Measurements from ENCODE around the gene PIK3R5. TPM values are rescaled to one million over a fixed set of nuclear protein-coding genes. Genes with fewer than 3 reads are reported as not detected.

Gene PIK3R5
- total and polyA plus RNA-seq, 7 experiments from 2014 or later = 18.0 to 231 (median 73.8) TPM

- Mint-ChIP-seq H3K27me3 (peaks cover 47 to 80% (median 58%) of the 10 kb centered on the region in 5 donors), H3K27ac (no peak overlapping the region), H3K4me1 (peaks cover 8 to 18% (median 12%) of the 10 kb centered on the region in 7 donors), H3K9me3 (peaks cover 0 to 12% (median 2%) of the 10 kb centered on the region in 11 donors), H3K36me3 (peaks cover 0 to 5% (median 0%) of the 10 kb centered on the region in 5 donors), H3K4me3 (peak overlapping the region in 9 of 10 donors; percentile 8 to 81 (median 62))
- POLR2A ChIA-PET = no interaction called here
- H3K4me1 ChIP-seq (ENCODE audit: control insufficient read depth in 2 of 2, insufficient read depth in 2 of 2, low read length in 2 of 2) = peaks cover 0 to 14% of the 10 kb centered on the region in 2 donors
- CTCF ChIA-PET = no interaction called here
- no peaks in the 10 kb centered on the region for H3K36me3 ChIP-seq (ENCODE audit: control insufficient read depth in 2 of 3, insufficient read depth in 3 of 3, low read length in 3 of 3)
- no peak overlapping the region for H3K27ac ChIP-seq (ENCODE audit: low read depth, low read length)
- no peak overlapping the region for H3K4me3 ChIP-seq (ENCODE audit: low read length)
- DNase-seq (no peak), ATAC-seq (no peak)
- peaks cover 0 to 18% of the 10 kb centered on the region in 2 donors for H3K27me3 ChIP-seq (ENCODE audit: control insufficient read depth in 2 of 2, insufficient read depth in 2 of 2, low read length in 2 of 2)
- peaks cover 0 to 5% (median 0%) of the 10 kb centered on the region in 3 experiments for H3K9me3 ChIP-seq (ENCODE audit: control insufficient read depth in 2 of 3, low read length in 3 of 3)
- intact Hi-C loops (cut with micrococcal nuclease) = loop anchor here in 1 of 2 donors (10.0 kb wide), 1 partner anchor 367 kb away; the partner anchor contains the start of gene MYH10
Measured at GRCh38 chr17:9002227-9002605, 36.7 kb upstream of the PIK3R5 start.

DNA sequence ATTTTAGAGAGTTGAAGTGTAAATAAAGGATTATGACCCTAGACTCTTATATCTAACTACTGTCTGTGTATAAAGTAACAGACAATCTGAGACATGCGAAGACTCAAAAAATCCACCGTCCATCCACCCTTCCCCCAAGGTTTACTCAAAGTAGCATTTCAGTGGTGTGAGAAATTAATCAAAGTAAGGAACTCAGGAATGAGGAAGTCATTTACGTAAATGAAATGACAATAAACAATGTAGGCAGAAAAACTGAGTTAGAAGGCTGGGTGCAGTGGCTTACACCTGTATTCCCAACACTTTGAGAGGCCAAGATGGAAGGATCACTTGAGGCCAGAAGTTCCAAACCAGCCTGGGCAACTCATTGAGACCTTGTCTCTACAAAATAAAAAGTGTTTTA is 36.1 kb upstream of the PIK3R5 start:
- DNase-seq (no peak), ATAC-seq (no peak)
- H3K36me3 ChIP-seq (ENCODE audit: control insufficient read depth in 2 of 3, insufficient read depth in 3 of 3, low read length in 3 of 3) = no peaks in the 10 kb centered on the region
- H3K27me3 ChIP-seq (ENCODE audit: control insufficient read depth in 2 of 2, insufficient read depth in 2 of 2, low read length in 2 of 2) = peaks cover 0 to 18% of the 10 kb centered on the region in 2 donors
- Mint-ChIP-seq H3K27me3 (peaks cover 41 to 74% (median 53%) of the 10 kb centered on the region in 5 donors), H3K4me1 (peaks cover 8 to 18% (median 12%) of the 10 kb centered on the region in 7 donors), H3K4me3 (peak overlapping the region in 5 of 10 donors; percentile 8 to 42 (median 14)), H3K27ac (no peak overlapping the region), H3K36me3 (peaks cover 0 to 4% (median 0%) of the 10 kb centered on the region in 5 donors), H3K9me3 (peaks cover 0 to 12% (median 2%) of the 10 kb centered on the region in 11 donors)
- peaks cover 0 to 5% (median 0%) of the 10 kb centered on the region in 3 experiments for H3K9me3 ChIP-seq (ENCODE audit: control insufficient read depth in 2 of 3, low read length in 3 of 3)
- ChIA-PET POLR2A (no interaction called here), CTCF (no interaction called here)
- H3K27ac ChIP-seq (ENCODE audit: low read depth, low read length) = no peak overlapping the region
- intact Hi-C loops (cut with micrococcal nuclease) = loop anchor here in 1 of 2 donors (10.0 kb wide), 1 partner anchor 367 kb away; the partner anchor contains the start of gene MYH10
- H3K4me3 ChIP-seq (ENCODE audit: low read length) = no peak overlapping the region
- peaks cover 0 to 14% of the 10 kb centered on the region in 2 donors for H3K4me1 ChIP-seq (ENCODE audit: control insufficient read depth in 2 of 2, insufficient read depth in 2 of 2, low read length in 2 of 2)

DNA sequence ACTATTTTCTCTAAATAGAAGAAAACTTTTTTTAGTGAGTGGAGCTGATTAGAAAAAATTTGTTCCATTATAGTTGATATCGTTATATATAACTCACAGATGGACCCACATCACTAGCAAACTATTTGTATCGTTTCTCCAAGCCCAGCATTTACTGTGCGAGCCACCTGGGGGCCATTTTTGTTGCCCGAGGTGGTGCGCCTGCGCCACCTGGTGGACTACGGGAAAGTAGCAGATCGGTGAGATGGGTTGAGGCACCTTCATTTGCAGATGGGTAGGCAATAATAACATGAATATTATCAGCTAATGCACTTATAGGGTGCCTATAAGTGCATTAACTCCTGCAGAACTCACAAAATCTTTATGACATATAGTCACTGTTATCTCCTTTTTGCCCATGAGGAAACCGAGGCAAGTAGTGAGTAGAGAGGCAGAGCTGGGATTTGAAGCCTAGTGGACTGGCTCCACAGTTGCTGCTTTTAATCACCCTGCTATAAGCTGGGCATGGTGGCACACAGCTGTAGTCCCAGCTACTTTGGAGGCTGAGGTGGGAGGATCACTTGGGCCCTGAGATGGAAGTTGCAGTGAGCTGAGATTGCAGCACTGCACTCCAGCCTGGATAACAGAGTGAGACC is 32.6 kb upstream of the PIK3R5 start:
- no peak overlapping the region for H3K4me3 ChIP-seq (ENCODE audit: low read length)
- Mint-ChIP-seq H3K27ac (peak overlapping the region in 1 of 9 donors; percentile 52), H3K4me1 (peaks cover 0 to 15% (median 8%) of the 10 kb centered on the region in 7 donors), H3K36me3 (no peaks in the 10 kb centered on the region), H3K9me3 (peaks cover 0 to 2% (median 0%) of the 10 kb centered on the region in 11 donors), H3K4me3 (no peak overlapping the region), H3K27me3 (peaks cover 23 to 43% (median 30%) of the 10 kb centered on the region in 5 donors)
- no peaks in the 10 kb centered on the region for H3K9me3 ChIP-seq (ENCODE audit: control insufficient read depth in 2 of 3, low read length in 3 of 3)
- DNase-seq (peak; percentile 65 to 86 (median 76)), ATAC-seq (peak; percentile 88)
- no peak overlapping the region for H3K27ac ChIP-seq (ENCODE audit: low read depth, low read length)
- ChIA-PET CTCF (interaction anchor here (0.6 to 2.4 kb wide), 24 partner anchors 13 to 938 kb away, joined by 3 to 19 read pairs (median 4); no protein-coding TSS in a partner anchor), POLR2A (interaction anchor here (0.6 kb wide), 1 partner anchor 777 kb away, joined by 3 read pairs; no protein-coding TSS in a partner anchor)
- H3K27me3 ChIP-seq (ENCODE audit: control insufficient read depth in 2 of 2, insufficient read depth in 2 of 2, low read length in 2 of 2) = peaks cover 0 to 5% of the 10 kb centered on the region in 2 donors
- no peaks in the 10 kb centered on the region for H3K36me3 ChIP-seq (ENCODE audit: control insufficient read depth in 2 of 3, insufficient read depth in 3 of 3, low read length in 3 of 3)
- intact Hi-C loops (cut with micrococcal nuclease) = loop anchor here (1.0 to 5.0 kb wide), 11 partner anchors 33 to 586 kb away; partner anchors contain the start of genes MFSD6L (in 1 of the 2) and PIK3R5 (in 1 of the 2)
- H3K4me1 ChIP-seq (ENCODE audit: control insufficient read depth in 2 of 2, insufficient read depth in 2 of 2, low read length in 2 of 2) = peaks cover 0 to 6% of the 10 kb centered on the region in 2 donors

- Mint-ChIP-seq H3K36me3 (no peaks in the 10 kb centered on the region), H3K27me3 (peaks cover 8 to 26% (median 14%) of the 10 kb centered on the region in 5 donors), H3K27ac (peak overlapping the region in 1 of 9 donors; percentile 11), H3K4me3 (no peak overlapping the region), H3K9me3 (peaks cover 0 to 2% (median 0%) of the 10 kb centered on the region in 11 donors), H3K4me1 (peaks cover 0 to 15% (median 5%) of the 10 kb centered on the region in 7 donors)
- intact Hi-C loops (cut with micrococcal nuclease) = loop anchor here (5.0 kb wide), 3 partner anchors 527 to 583 kb away; no protein-coding TSS in a partner anchor
- Histone ChIP-seq H3K27me3 (ENCODE audit: control insufficient read depth in 2 of 2, insufficient read depth in 2 of 2, low read length in 2 of 2) (no peaks in the 10 kb centered on the region), H3K27ac (ENCODE audit: low read depth, low read length) (no peak overlapping the region), H3K9me3 (ENCODE audit: control insufficient read depth in 2 of 3, low read length in 3 of 3) (no peaks in the 10 kb centered on the region), H3K36me3 (ENCODE audit: control insufficient read depth in 2 of 3, insufficient read depth in 3 of 3, low read length in 3 of 3) (no peaks in the 10 kb centered on the region), H3K4me1 (ENCODE audit: control insufficient read depth in 2 of 2, insufficient read depth in 2 of 2, low read length in 2 of 2) (peaks cover 0 to 6% of the 10 kb centered on the region in 2 donors), H3K4me3 (ENCODE audit: low read length) (no peak overlapping the region)
- no peak for ATAC-seq
- ChIA-PET CTCF (interaction anchor here (1.1 to 1.7 kb wide), 4 partner anchors 10 to 210 kb away, joined by 3 to 7 read pairs (median 4); no protein-coding TSS in a partner anchor), POLR2A (interaction anchor here (0.7 kb wide), 1 partner anchor 96 kb away, joined by 3 read pairs; no protein-coding TSS in a partner anchor)
- DNase-seq = no peak
Measured at GRCh38 chr17:8995711-8996110, 30.2 kb upstream of the PIK3R5 start.

- Mint-ChIP-seq H3K36me3 (no peaks in the 10 kb centered on the region), H3K4me3 (no peak overlapping the region), H3K27me3 (peaks cover 0 to 13% (median 4%) of the 10 kb centered on the region in 5 donors), H3K4me1 (peaks cover 0 to 15% (median 5%) of the 10 kb centered on the region in 7 donors), H3K9me3 (peaks cover 0 to 1% (median 0%) of the 10 kb centered on the region in 11 donors), H3K27ac (peak overlapping the region in 1 of 9 donors; percentile 9)
- H3K27me3 ChIP-seq (ENCODE audit: control insufficient read depth in 2 of 2, insufficient read depth in 2 of 2, low read length in 2 of 2) = no peaks in the 10 kb centered on the region
- intact Hi-C loops (cut with micrococcal nuclease) = no loop called here
- ChIA-PET CTCF (interaction anchor here (0.6 to 1.1 kb wide), 2 partner anchors 209 to 580 kb away, joined by 3 read pairs; no protein-coding TSS in a partner anchor), POLR2A (no interaction called here)
- no peaks in the 10 kb centered on the region for H3K9me3 ChIP-seq (ENCODE audit: control insufficient read depth in 2 of 3, low read length in 3 of 3)
- DNase-seq (peak in 5 of 9 donors; percentile 22 to 65 (median 42)), ATAC-seq (peak; percentile 46)
- peaks cover 0 to 6% of the 10 kb centered on the region in 2 donors for H3K4me1 ChIP-seq (ENCODE audit: control insufficient read depth in 2 of 2, insufficient read depth in 2 of 2, low read length in 2 of 2)
- H3K27ac ChIP-seq (ENCODE audit: low read depth, low read length) = no peak overlapping the region
- H3K36me3 ChIP-seq (ENCODE audit: control insufficient read depth in 2 of 3, insufficient read depth in 3 of 3, low read length in 3 of 3) = no peaks in the 10 kb centered on the region
- no peak overlapping the region for H3K4me3 ChIP-seq (ENCODE audit: low read length)
Measured at GRCh38 chr17:8994319-8994718, 28.8 kb upstream of the PIK3R5 start.

DNA sequence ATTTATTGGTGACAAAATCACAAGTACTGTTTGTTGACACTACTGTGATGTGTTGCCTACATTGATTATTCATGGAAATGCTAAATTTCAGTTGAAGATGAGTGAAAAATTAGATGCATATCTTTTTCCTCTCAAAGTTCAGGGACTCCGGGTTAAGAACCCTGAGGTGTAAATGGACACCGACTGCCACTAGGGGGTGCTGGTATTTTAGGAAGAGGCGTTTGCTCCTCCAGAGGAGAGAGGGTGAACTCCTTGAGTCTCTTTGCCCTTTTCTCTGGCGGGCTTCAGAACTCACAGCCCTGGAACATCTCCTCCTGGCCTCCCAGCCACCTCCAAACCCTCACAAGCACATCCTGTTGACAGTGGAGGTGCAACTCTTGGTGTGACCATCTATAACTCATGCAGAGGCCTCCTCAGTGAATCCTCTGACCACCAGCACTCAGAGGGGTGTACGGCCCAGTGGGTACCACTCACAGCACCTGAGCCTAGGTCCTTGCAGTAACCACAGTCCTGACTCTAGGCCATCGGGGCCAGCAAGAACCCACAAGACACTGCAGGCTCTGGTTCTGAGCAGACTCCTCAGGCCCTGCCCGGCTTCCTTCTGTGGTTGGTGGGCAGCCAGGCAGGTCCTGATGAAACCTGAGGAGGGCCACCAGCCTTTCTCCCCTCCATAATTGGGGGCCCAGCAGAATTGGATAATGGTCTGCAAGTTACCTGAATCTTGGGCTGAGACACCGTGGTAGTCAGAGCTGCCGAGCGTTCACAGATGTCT is 26.2 kb upstream of the PIK3R5 start:
- Histone ChIP-seq H3K27ac (ENCODE audit: low read depth, low read length) (no peak overlapping the region), H3K27me3 (ENCODE audit: control insufficient read depth in 2 of 2, insufficient read depth in 2 of 2, low read length in 2 of 2) (no peaks in the 10 kb centered on the region), H3K4me3 (ENCODE audit: low read length) (no peak overlapping the region), H3K36me3 (ENCODE audit: control insufficient read depth in 2 of 3, insufficient read depth in 3 of 3, low read length in 3 of 3) (no peaks in the 10 kb centered on the region), H3K9me3 (ENCODE audit: control insufficient read depth in 2 of 3, low read length in 3 of 3) (no peaks in the 10 kb centered on the region), H3K4me1 (ENCODE audit: control insufficient read depth in 2 of 2, insufficient read depth in 2 of 2, low read length in 2 of 2) (peaks cover 0 to 6% of the 10 kb centered on the region in 2 donors)
- Mint-ChIP-seq H3K4me1 (peaks cover 0 to 11% (median 5%) of the 10 kb centered on the region in 7 donors), H3K36me3 (peaks cover 0 to 5% (median 0%) of the 10 kb centered on the region in 5 donors), H3K4me3 (no peak overlapping the region), H3K9me3 (peaks cover 0 to 7% (median 1%) of the 10 kb centered on the region in 11 donors), H3K27ac (no peak overlapping the region), H3K27me3 (peaks cover 0 to 4% (median 0%) of the 10 kb centered on the region in 5 donors)
- ChIA-PET CTCF (interaction anchor here (0.5 to 1.0 kb wide), 4 partner anchors 9 to 1307 kb away, joined by 3 read pairs; no protein-coding TSS in a partner anchor), POLR2A (no interaction called here)
- ATAC-seq (peak; percentile 84), DNase-seq (peak; percentile 34 to 67 (median 54))
- intact Hi-C loops (cut with micrococcal nuclease) = loop anchor here in 1 of 2 donors (1.0 kb wide), 1 partner anchor 26 kb away; the partner anchor contains the start of gene PIK3R5
